H1 (cell line): ENCODE results near the gene IZUMO4. TPM values are rescaled to one million over a fixed set of nuclear protein-coding genes. Genes with fewer than 3 reads are reported as not detected.

ENCODE experiments used
- CTCF ChIA-PET: fragments of 300-600 bp; sonication (Branson Sonifier 250); formaldehyde crosslinking; loops from one replicate; lab custom pipeline; 2021; ENCODE audit not compliant: partially characterized antibody; lab: Charles Lee
- POLR2A ChIA-PET: fragments of 300-600 bp; sonication (Branson Sonifier 250); formaldehyde crosslinking; loops from one replicate; lab custom pipeline; 2021; ENCODE audit warnings: inconsistent platforms; ENCODE audit not compliant: partially characterized antibody; lab: Charles Lee
- DNase-seq, 2 experiments: peaks; one replicate each; pipeline versions ENCODE4 v3.0.0 to v3.0.0-alpha.2; 2010 to 2022; ENCODE audit warnings: low spot score in 2 of 2, low read depth in 1 of 2, mixed read lengths in 1 of 2
- FAIRE-seq: peaks from 2 replicates; lab custom pipeline; 2011; peaks lifted over from hg19 to GRCh38; lab: Jason Lieb, UNC
- H2AFZ ChIP-seq: 2 replicates; pipeline ENCODE4 v1.8.1; 2012; ENCODE audit warnings: low read length, inconsistent platforms
- H2AK5ac ChIP-seq: 2 replicates; pipeline ENCODE4 v1.6.1; 2013; ENCODE audit warnings: low read depth, low read length
- H2BK120ac ChIP-seq: replicated peaks from 2 replicates; pipeline ENCODE3; 2013; ENCODE audit warnings: low read depth, low read length, inconsistent platforms
- H2BK12ac ChIP-seq: 2 replicates; pipeline ENCODE4 v1.6.1; 2013; ENCODE audit warnings: low read depth, low read length
- H2BK15ac ChIP-seq: 2 replicates; pipeline ENCODE4 v1.6.1; 2013; ENCODE audit warnings: low read length
- H2BK20ac ChIP-seq: 2 replicates; pipeline ENCODE4 v1.6.1; 2013; ENCODE audit warnings: low read length
- H2BK5ac ChIP-seq: 2 replicates; pipeline ENCODE4 v1.6.1; 2013; ENCODE audit warnings: low read depth, low read length
- H3K14ac ChIP-seq: 2 replicates; pipeline ENCODE4 v1.6.1; 2013; ENCODE audit warnings: inconsistent platforms; ENCODE audit not compliant: insufficient read length
- H3K18ac ChIP-seq: 2 replicates; pipeline ENCODE4 v1.6.1; 2013; ENCODE audit warnings: low read length; ENCODE audit errors: extremely low read depth
- H3K23ac ChIP-seq: 2 replicates; pipeline ENCODE4 v1.6.1; 2013; ENCODE audit warnings: inconsistent platforms; ENCODE audit not compliant: insufficient read length
- H3K23me2 ChIP-seq: 2 replicates; pipeline ENCODE4 v1.6.1; 2013; ENCODE audit warnings: low read depth, low read length
- H3K27ac ChIP-seq: 2 replicates; pipeline ENCODE4 v1.6.1; 2011; ENCODE audit warnings: low read depth, low read length, inconsistent platforms
- H3K27me3 ChIP-seq, 4 experiments: replicated peaks in 1 of 4; 1 replicate in 1 of 4; 2 replicates in 3 of 4; pipeline versions ENCODE4 v1.6.1 to v1.8.1; 2011 to 2013; ENCODE audit warnings: low read length in 3 of 4, mild to moderate bottlenecking in 3 of 4, inconsistent platforms in 2 of 4, mixed read lengths in 2 of 4, moderate library complexity in 1 of 4; ENCODE audit not compliant: control insufficient read depth in 3 of 4, insufficient read depth in 3 of 4; ENCODE audit errors: extremely low read depth in 1 of 4
- H3K36me3 ChIP-seq, 4 experiments: 2 replicates each; pipeline versions ENCODE4 v1.6.1 to v1.8.1; 2011 to 2013; ENCODE audit warnings: mild to moderate bottlenecking in 4 of 4, low read length in 3 of 4, moderate library complexity in 2 of 4, control low read depth in 1 of 4, inconsistent platforms in 1 of 4; ENCODE audit not compliant: insufficient read depth in 4 of 4, control insufficient read depth in 2 of 4
- H3K4ac ChIP-seq: replicated peaks from 2 replicates; pipeline ENCODE3; 2013; ENCODE audit warnings: low read length, low read depth, mixed read lengths, inconsistent platforms; ENCODE audit not compliant: insufficient read length
- H3K4me1 ChIP-seq, 4 experiments: replicated peaks in 1 of 4; 1 replicate in 1 of 4; 2 replicates in 3 of 4; pipeline versions ENCODE4 v1.6.1 to v1.8.1; 2011 to 2013; ENCODE audit warnings: low read length in 3 of 4, inconsistent platforms in 2 of 4, mixed read lengths in 1 of 4; ENCODE audit not compliant: insufficient read depth in 4 of 4, control insufficient read depth in 3 of 4
- H3K4me2 ChIP-seq, 2 experiments: 2 replicates each; pipeline versions ENCODE4 v1.6.1 to v1.8.1; 2011 to 2013; ENCODE audit warnings: low read depth in 2 of 2, low read length in 2 of 2, control low read depth in 1 of 2, inconsistent platforms in 1 of 2, mild to moderate bottlenecking in 1 of 2; ENCODE audit not compliant: insufficient read depth in 1 of 2
- H3K4me3 ChIP-seq, 4 experiments: fragments of 200-600, 300-600 bp in 1 of 4; sonication (generic), shearing (Covaris generic), sonication (Bioruptor Twin) in 1 of 4; 2 replicates each; pipeline versions ENCODE4 v1.5.1 to v1.8.1; 2011 to 2016; ENCODE audit warnings: low read length in 4 of 4, low read depth in 3 of 4, control low read depth in 2 of 4, inconsistent platforms in 2 of 4, mild to moderate bottlenecking in 2 of 4, mixed read lengths in 1 of 4, moderate library complexity in 1 of 4; ENCODE audit not compliant: insufficient read depth in 2 of 4; ENCODE audit errors: extremely low read depth in 1 of 4
- H3K56ac ChIP-seq: replicated peaks from 2 replicates; pipeline ENCODE3; 2013; ENCODE audit warnings: low read depth, mild to moderate bottlenecking, mixed read lengths, low read length, inconsistent platforms; ENCODE audit not compliant: insufficient read length
- H3K79me1 ChIP-seq: 2 replicates; pipeline ENCODE4 v1.6.1; 2013; ENCODE audit warnings: low read depth, low read length, control low read depth
- H3K79me2 ChIP-seq, 2 experiments: 2 replicates each; pipeline versions ENCODE4 v1.6.1 to v1.8.1; 2012 to 2013; ENCODE audit warnings: low read length in 2 of 2, mild to moderate bottlenecking in 2 of 2, inconsistent platforms in 1 of 2; ENCODE audit not compliant: insufficient read depth in 2 of 2, control insufficient read depth in 1 of 2
- H3K9ac ChIP-seq, 4 experiments: replicated peaks in 1 of 4; 1 replicate in 1 of 4; 2 replicates in 3 of 4; pipeline versions ENCODE4 v1.6.1 to v1.8.1; 2011 to 2013; ENCODE audit warnings: low read depth in 3 of 4, low read length in 3 of 4, control low read depth in 2 of 4, mild to moderate bottlenecking in 2 of 4, moderate library complexity in 2 of 4, inconsistent platforms in 1 of 4; ENCODE audit errors: extremely low read depth in 1 of 4
- H3K9me3 ChIP-seq, 2 experiments: 2 replicates each; pipeline versions ENCODE4 v1.6.1 to v1.8.1; 2012 to 2013; ENCODE audit warnings: mild to moderate bottlenecking in 2 of 2, moderate library complexity in 2 of 2, control low read depth in 1 of 2, inconsistent platforms in 1 of 2, low read depth in 1 of 2, low read length in 1 of 2, mixed read lengths in 1 of 2; ENCODE audit not compliant: insufficient read depth in 2 of 2
- H4K20me1 ChIP-seq, 2 experiments: replicated peaks in 1 of 2; 2 replicates each; pipeline versions ENCODE3 to v1.8.1; 2011 to 2013; ENCODE audit warnings: inconsistent platforms in 2 of 2, low read length in 2 of 2, mild to moderate bottlenecking in 1 of 2; ENCODE audit not compliant: insufficient read depth in 2 of 2, control insufficient read depth in 1 of 2
- H4K5ac ChIP-seq: 2 replicates; pipeline ENCODE4 v1.6.1; 2013; ENCODE audit warnings: low read length, low read depth, mixed read lengths, inconsistent platforms; ENCODE audit not compliant: insufficient read length
- H4K8ac ChIP-seq: 2 replicates; pipeline ENCODE4 v1.8.0; 2013; ENCODE audit warnings: mild to moderate bottlenecking, moderate library complexity, low read length, inconsistent platforms; ENCODE audit not compliant: insufficient read depth; ENCODE audit errors: extremely low read depth
- H4K91ac ChIP-seq: replicated peaks from 2 replicates; pipeline ENCODE3; 2013; ENCODE audit warnings: low read length, mixed read lengths, inconsistent platforms; ENCODE audit not compliant: insufficient read length
- GTF2F1 ChIP-seq: IDR thresholded peaks from 2 replicates; pipeline ENCODE4 v1.6.1; 2012; ENCODE audit warnings: low read depth, low read length, improper control_type of control experiment, borderline replicate concordance
- MAX ChIP-seq: IDR thresholded peaks from 2 replicates; pipeline ENCODE4 v1.6.1; 2012; ENCODE audit warnings: inconsistent platforms
- RNF2 ChIP-seq: fragments of 200-900, 300-1000 bp; sonication (generic); IDR thresholded peaks from 2 replicates; pipeline ENCODE4 v1.7.1; 2016; ENCODE audit warnings: borderline replicate concordance, low read depth, mild to moderate bottlenecking, antibody characterized with exemption, low read length; ENCODE audit not compliant: poor library complexity, severe bottlenecking; ENCODE audit errors: missing control alignments
- TEAD4 ChIP-seq: IDR thresholded peaks from 2 replicates; pipeline ENCODE4 v1.6.1; 2012; ENCODE audit warnings: low read depth, low read length, inconsistent platforms, mixed read lengths
- WGBS, 2 experiments: shearing (Covaris generic) in 1 of 2; methylation state at CpG; one replicate each; pipeline versions ENCODE4 v1.1.6 to v1.1.7; 2013 to 2015; ENCODE audit warnings: low lambda C conversion rate in 2 of 2, mixed read lengths in 2 of 2, inconsistent platforms in 1 of 2, low coverage in 1 of 2, missing lambda C conversion rate in 1 of 2; ENCODE audit not compliant: insufficient replicate concordance in 2 of 2, insufficient coverage in 1 of 2, insufficient read length in 1 of 2; ENCODE audit errors: extremely low coverage in 1 of 2, missing lambda C conversion rate in 1 of 2; 5-methylcytosine and 5-hydroxymethylcytosine counted together
- polyA plus RNA-seq, 7 experiments: library from polyadenylated mRNA; depleted of rRNA in 3 of 7; stranded (reverse) in 5 of 7; unstranded in 2 of 7; fragments of >200 nt in 5 of 7; fragments of 200-250 nt in 2 of 7; gene quantifications; 1 replicate in 5 of 7; 2 replicates in 1 of 7; 4 replicates in 1 of 7; pipeline versions ENCODE4 v1.2.1 to v1.2.3, GENCODE V29; 2011 to 2013; ENCODE audit warnings: missing spikeins in 2 of 7, mixed read lengths in 2 of 7
- total RNA-seq: library from RNA; stranded (reverse); fragmentation: NEBNext Ultra II Directional; extraction: Animal tissue kit (Norgen Biotek cat#: 25700); gene quantifications from 2 replicates; pipeline ENCODE4 v1.2.1, GENCODE V29; 2021

Gene IZUMO4
- total and polyA plus RNA-seq, 2 of the 8 experiments (the other 6 are each of a cell fraction or from before 2014, with no cell fraction given) = 1.8 to 1.9 TPM

- peaks cover 10% of the 10 kb centered on the region for H3K79me1 ChIP-seq
- H3K27ac ChIP-seq = no peak overlapping the region
- 96% methylated on average over 28 of the region's 28 CpGs; no CpG with 5 or more reads in 1 of the 2 experiments for WGBS, 2 experiments
- no peaks in the 10 kb centered on the region for H3K4me1 ChIP-seq
- H3K23me2 ChIP-seq = no peaks in the 10 kb centered on the region
- no peak overlapping the region for H2BK15ac ChIP-seq
- no peak overlapping the region for H4K91ac ChIP-seq
- H3K9me3 ChIP-seq = no peaks in the 10 kb centered on the region
- H3K4me3 ChIP-seq = no peak overlapping the region
- H2BK12ac ChIP-seq = no peak overlapping the region
- H3K4ac ChIP-seq = no peak overlapping the region
- peak overlapping the region; percentile 25; the same call in 1 of the 2 replicates for H4K8ac ChIP-seq
- DNase-seq (no peak), FAIRE-seq (no peak)
- peaks cover 8 to 58% (median 29%) of the 10 kb centered on the region in 4 experiments; a peak in 7 of 8 replicates for H3K36me3 ChIP-seq
- H2BK20ac ChIP-seq = no peak overlapping the region
- no peak overlapping the region; the same call in 1 of the 2 replicates for H2BK5ac ChIP-seq
- peaks cover 17 to 32% of the 10 kb centered on the region in 2 experiments for H4K20me1 ChIP-seq
- H3K18ac ChIP-seq = no peak overlapping the region
- TF ChIP-seq TEAD4 (no peak), RNF2 (no peak), MAX (no peak), GTF2F1 (no peak)
- H2AK5ac ChIP-seq = no peak overlapping the region
- H3K23ac ChIP-seq = no peak overlapping the region
- no peaks in the 10 kb centered on the region for H3K27me3 ChIP-seq
- no peak overlapping the region for H4K5ac ChIP-seq
- no peak overlapping the region for H2BK120ac ChIP-seq
- no peak overlapping the region for H3K4me2 ChIP-seq
- CTCF ChIA-PET = interaction anchor here (0.9 to 1.4 kb wide), 7 partner anchors 8 to 110 kb away, joined by 3 to 4 read pairs (median 4); no protein-coding TSS in a partner anchor
- no peak overlapping the region for H3K9ac ChIP-seq
- POLR2A ChIA-PET = interaction anchor here (0.9 to 1.7 kb wide), 3 partner anchors 20 to 78 kb away, joined by 3 read pairs; no protein-coding TSS in a partner anchor
- H2AFZ ChIP-seq = no peak overlapping the region
- no peak overlapping the region for H3K56ac ChIP-seq
- H3K79me2 ChIP-seq = peaks cover 0 to 21% of the 10 kb centered on the region in 2 experiments; a peak in 2 of 4 replicates
- H3K14ac ChIP-seq = no peak overlapping the region
Measured at GRCh38 chr19:2129892-2130770, 33.4 kb downstream of the IZUMO4 start.
